ENCODE data around the gene MLPH. TPM values are rescaled to one million over a fixed set of nuclear protein-coding genes. Genes with fewer than 3 reads are reported as not detected.

The MLPH gene
- total RNA-seq, 2 experiments from 2014 or later, result 0.39 TPM; not detected in 1

- no peak for DNase-seq
- Histone ChIP-seq H3K4me1 (ENCODE audit: insufficient read depth, low read length) (peaks cover 7% of the 10 kb centered on the region), H3K27ac (ENCODE audit: low read depth in 1 of 2, low read length in 2 of 2) (no peak overlapping the region), H3K4me3 (ENCODE audit: low read length) (no peak overlapping the region), H3K27me3 (ENCODE audit: control insufficient read depth in 1 of 2, insufficient read depth in 2 of 2, low read length in 2 of 2) (no peaks in the 10 kb centered on the region), H3K9me3 (ENCODE audit: control insufficient read depth in 1 of 2, insufficient read depth in 1 of 2, low read length in 2 of 2) (no peaks in the 10 kb centered on the region), H3K36me3 (ENCODE audit: insufficient read depth, low read length) (no peaks in the 10 kb centered on the region)
- Mint-ChIP-seq H3K4me1 (ENCODE audit: low read depth) (peaks cover 9% of the 10 kb centered on the region), H3K27ac (no peak overlapping the region), H3K36me3 (ENCODE audit: low read depth) (no peaks in the 10 kb centered on the region), H3K27me3 (no peaks in the 10 kb centered on the region), H3K4me3 (no peak overlapping the region), H3K9me3 (no peaks in the 10 kb centered on the region)
- TF ChIP-seq CTCF (IDR thresholded peaks at IDR 0.05), result no peak
- CTCF ChIA-PET, result no interaction called here
- intact Hi-C loops (cut with DNase I, micrococcal nuclease), result no loop called here
- no peak for ATAC-seq (ENCODE audit: poor library complexity)
- POLR2A ChIA-PET, result no interaction called here
These were observed 98.7 kb downstream of the MLPH start for GRCh38 chr2:237585590-237586221.

- Histone ChIP-seq H3K27ac (ENCODE audit: low read depth in 1 of 2, low read length in 2 of 2) (no peak overlapping the region), H3K4me1 (ENCODE audit: insufficient read depth, low read length) (peaks cover 12% of the 10 kb centered on the region), H3K27me3 (ENCODE audit: control insufficient read depth in 1 of 2, insufficient read depth in 2 of 2, low read length in 2 of 2) (no peaks in the 10 kb centered on the region), H3K4me3 (ENCODE audit: low read length) (no peak overlapping the region), H3K9me3 (ENCODE audit: control insufficient read depth in 1 of 2, insufficient read depth in 1 of 2, low read length in 2 of 2) (no peaks in the 10 kb centered on the region), H3K36me3 (ENCODE audit: insufficient read depth, low read length) (no peaks in the 10 kb centered on the region)
- ChIA-PET POLR2A (no interaction called here), CTCF (no interaction called here)
- Mint-ChIP-seq H3K36me3 (ENCODE audit: low read depth) (no peaks in the 10 kb centered on the region), H3K27me3 (no peaks in the 10 kb centered on the region), H3K27ac (no peak overlapping the region), H3K4me3 (no peak overlapping the region), H3K4me1 (ENCODE audit: low read depth) (peaks cover 12% of the 10 kb centered on the region), H3K9me3 (no peaks in the 10 kb centered on the region)
- intact Hi-C loops (cut with DNase I, micrococcal nuclease), result no loop called here
- ATAC-seq (ENCODE audit: poor library complexity), result no peak
- no peak for TF ChIP-seq CTCF (IDR thresholded peaks at IDR 0.05)
- no peak for DNase-seq
These were observed 101.1 kb downstream of the MLPH start for GRCh38 chr2:237588044-237588696.

- intact Hi-C loops (cut with DNase I, micrococcal nuclease), result no loop called here
- Histone ChIP-seq H3K4me3 (ENCODE audit: low read length) (no peak within 1 kb of the TSS), H3K9me3 (ENCODE audit: control insufficient read depth in 1 of 2, insufficient read depth in 1 of 2, low read length in 2 of 2) (no peaks in the 10 kb centered on the region), H3K27me3 (ENCODE audit: control insufficient read depth in 1 of 2, insufficient read depth in 2 of 2, low read length in 2 of 2) (no peaks in the 10 kb centered on the region), H3K27ac (ENCODE audit: low read depth in 1 of 2, low read length in 2 of 2) (no peak within 1 kb of the TSS), H3K4me1 (ENCODE audit: insufficient read depth, low read length) (peaks cover 12% of the 10 kb centered on the region), H3K36me3 (ENCODE audit: insufficient read depth, low read length) (no peaks in the 10 kb centered on the region)
- Mint-ChIP-seq H3K27ac (no peak within 1 kb of the TSS), H3K4me3 (no peak within 1 kb of the TSS), H3K27me3 (no peaks in the 10 kb centered on the region), H3K36me3 (ENCODE audit: low read depth) (no peaks in the 10 kb centered on the region), H3K4me1 (ENCODE audit: low read depth) (peaks cover 12% of the 10 kb centered on the region), H3K9me3 (no peaks in the 10 kb centered on the region)
- DNase-seq (no peak), ATAC-seq (ENCODE audit: poor library complexity) (no peak)
- ChIA-PET CTCF (no interaction called here), POLR2A (interaction anchor here (1.5 kb wide), 1 partner anchor 13 kb away, joined by 3 read pairs; no protein-coding TSS in a partner anchor)
- no peak for TF ChIP-seq CTCF (IDR thresholded peaks at IDR 0.05)
These were observed 103.5 kb downstream of the MLPH start, which contains the start of gene RAB17 for GRCh38 chr2:237590272-237591140. Gene RAB17, minus strand, starts transcription at chr2:237590734. Its CDS starts 4,580 bp downstream, at chr2:237586154.
